ENCODE data around the gene P4HA2. TPM values are rescaled to one million over a fixed set of nuclear protein-coding genes. Genes with fewer than 3 reads are reported as not detected.

Gene P4HA2
- polyA plus RNA-seq, 3 donors from 2014 or later = 0.91 TPM; not detected in 1

DNA sequence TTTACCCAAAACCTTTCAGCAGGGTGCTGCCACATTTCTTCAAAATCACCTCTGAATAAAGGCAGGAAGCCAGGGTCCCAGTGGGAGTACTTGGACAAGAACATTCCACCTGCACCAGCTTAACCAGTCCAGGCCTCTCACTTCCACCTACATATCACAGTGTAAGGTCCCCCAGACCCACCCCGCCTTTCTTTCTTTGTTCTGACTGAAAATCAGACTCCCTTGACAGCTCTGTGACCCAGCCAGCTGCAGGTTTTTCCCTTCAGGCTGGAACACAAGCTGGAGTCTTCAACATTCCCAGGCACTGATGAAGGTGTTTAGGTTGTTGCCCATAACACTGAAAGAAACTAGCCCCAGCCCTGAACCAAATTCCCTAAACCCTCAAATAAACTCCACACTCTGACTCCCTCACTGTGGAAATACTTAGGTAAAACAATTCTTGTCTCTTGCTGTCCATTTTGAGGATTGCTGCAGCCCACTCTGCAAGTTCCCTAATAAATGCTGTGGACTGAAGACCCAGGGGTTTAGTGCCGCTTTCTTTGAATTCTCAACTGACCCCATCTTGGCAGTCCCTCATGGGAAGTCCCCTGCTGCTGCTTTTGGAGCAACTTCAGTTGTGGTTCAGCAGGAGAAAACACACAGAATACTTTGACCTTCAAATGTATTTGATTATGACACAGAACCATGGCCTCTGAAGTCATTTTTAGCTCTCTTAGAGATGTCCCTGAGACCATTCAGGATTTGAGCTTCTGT is 24.8 kb downstream of the P4HA2 start:
- Mint-ChIP-seq H3K36me3 (no peaks in the 10 kb centered on the region), H3K4me1 (no peaks in the 10 kb centered on the region), H3K4me3 (no peak overlapping the region), H3K9me3 (no peaks in the 10 kb centered on the region), H3K27ac (no peak overlapping the region), H3K27me3 (ENCODE audit: low read depth in 3 of 3) (peaks cover 0 to 2% (median 2%) of the 10 kb centered on the region in 3 donors)
- DNase-seq = no peak

DNA sequence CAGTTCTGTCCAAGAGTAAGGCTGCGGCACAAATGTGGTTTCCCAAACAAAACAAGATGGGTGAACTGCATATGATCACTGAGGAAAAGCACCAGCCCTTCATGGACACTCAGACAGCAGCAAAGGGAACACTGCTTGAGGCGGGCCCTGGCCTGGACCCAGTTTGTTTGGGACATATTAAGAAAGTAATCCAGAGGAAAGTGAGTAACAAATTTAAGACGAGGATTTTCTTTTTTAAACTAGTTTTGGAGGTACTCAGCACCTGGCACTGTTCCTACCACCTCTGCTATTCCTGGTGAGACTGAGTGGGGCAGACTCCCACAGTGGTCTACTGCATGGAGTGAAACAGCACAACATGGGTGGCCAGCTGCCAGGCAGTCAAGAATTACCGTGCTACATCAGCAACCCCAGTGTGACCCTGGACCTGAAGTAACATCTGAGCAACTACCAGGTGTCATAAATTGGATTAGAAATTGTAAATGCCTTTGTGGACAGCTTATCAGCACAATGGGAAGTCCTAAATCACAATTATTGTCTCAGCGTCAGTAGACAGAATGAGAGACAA is 28.5 kb downstream of the P4HA2 start:
- Mint-ChIP-seq H3K27ac (no peak overlapping the region), H3K27me3 (ENCODE audit: low read depth in 3 of 3) (peaks cover 0 to 2% (median 2%) of the 10 kb centered on the region in 3 donors), H3K4me1 (no peaks in the 10 kb centered on the region), H3K4me3 (no peak overlapping the region), H3K9me3 (no peaks in the 10 kb centered on the region), H3K36me3 (no peaks in the 10 kb centered on the region)
- no peak for DNase-seq

DNA sequence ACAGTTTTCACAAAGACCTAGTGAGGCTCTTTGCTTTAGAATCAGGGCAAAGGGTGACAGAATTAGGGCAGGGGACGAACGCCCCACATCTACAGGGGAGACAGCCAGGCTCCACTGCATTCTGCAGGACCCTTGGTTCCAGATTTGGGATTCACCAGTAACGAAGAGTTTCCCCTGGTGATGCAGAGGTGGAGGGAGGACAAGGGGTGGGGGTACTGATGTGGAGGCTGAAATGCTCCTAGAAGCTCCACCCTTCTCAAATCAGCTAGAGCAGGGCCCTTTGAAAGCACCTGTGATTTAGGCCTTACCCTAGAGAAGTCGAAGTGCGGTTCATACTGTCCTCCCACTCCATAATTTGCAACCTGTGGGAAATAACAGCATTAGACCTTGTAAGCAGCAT is 29.1 kb downstream of the P4HA2 start:
- Mint-ChIP-seq H3K4me1 (no peaks in the 10 kb centered on the region), H3K9me3 (no peaks in the 10 kb centered on the region), H3K27me3 (ENCODE audit: low read depth in 3 of 3) (peaks cover 0 to 2% (median 0%) of the 10 kb centered on the region in 3 donors), H3K4me3 (no peak overlapping the region), H3K36me3 (no peaks in the 10 kb centered on the region), H3K27ac (no peak overlapping the region)
- DNase-seq = no peak

DNA sequence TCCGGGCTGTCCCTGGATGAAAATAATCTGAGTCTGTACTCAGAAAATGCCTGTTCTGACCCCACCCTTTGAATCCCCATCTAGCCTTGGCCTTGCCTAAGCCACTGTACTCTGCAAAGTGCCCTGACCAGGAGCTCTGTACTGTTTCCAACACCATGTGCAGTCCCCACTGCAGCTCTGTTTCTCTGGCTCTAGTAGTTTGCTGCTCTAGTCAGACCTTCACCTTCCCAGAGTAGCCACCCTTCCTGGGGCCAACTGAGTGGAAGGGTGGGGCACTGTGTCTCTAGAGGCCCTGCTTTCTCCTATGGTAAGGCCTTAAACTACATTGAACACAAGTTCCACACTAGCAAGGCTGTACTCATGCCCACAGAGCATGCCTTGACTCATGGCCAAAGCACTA is 31.9 kb downstream of the P4HA2 start:
- Mint-ChIP-seq H3K27ac (no peak overlapping the region), H3K4me1 (no peaks in the 10 kb centered on the region), H3K9me3 (no peaks in the 10 kb centered on the region)

DNA sequence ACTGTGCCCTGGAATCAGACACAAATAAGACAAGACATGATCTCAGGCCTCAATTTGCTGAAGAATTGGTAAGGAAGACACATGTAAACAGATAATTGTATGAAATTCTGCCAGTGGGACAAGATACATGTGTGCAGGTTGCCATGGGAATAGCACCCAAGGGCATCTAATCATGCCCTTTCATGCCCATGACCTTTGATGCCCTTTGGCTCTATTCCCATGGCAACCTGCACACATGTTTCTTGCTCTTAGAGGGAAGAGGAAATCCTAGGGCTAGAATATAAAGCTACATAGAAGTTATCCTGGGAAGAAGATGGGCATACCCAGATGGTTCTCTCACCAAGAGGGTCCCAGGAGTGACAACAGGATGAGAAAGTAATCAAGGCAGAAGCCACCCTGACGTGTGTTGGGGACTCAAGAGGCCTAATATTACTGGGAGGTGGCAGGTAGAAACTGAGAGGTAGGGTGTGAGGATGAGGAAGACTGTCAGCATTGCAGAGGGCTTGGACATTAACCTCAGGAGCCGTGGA is 34.4 kb downstream of the P4HA2 start:
- Mint-ChIP-seq H3K27ac (no peak overlapping the region), H3K9me3 (no peaks in the 10 kb centered on the region), H3K27me3 (ENCODE audit: low read depth in 3 of 3) (no peaks in the 10 kb centered on the region), H3K4me1 (no peaks in the 10 kb centered on the region), H3K36me3 (no peaks in the 10 kb centered on the region), H3K4me3 (no peak overlapping the region)
- no peak for DNase-seq

More for the DNA sequence above, 31.9 kb downstream of the P4HA2 start:
- no peaks in the 10 kb centered on the region for H3K36me3 Mint-ChIP-seq
- no peak overlapping the region for H3K4me3 Mint-ChIP-seq
- no peaks in the 10 kb centered on the region for H3K27me3 Mint-ChIP-seq (ENCODE audit: low read depth in 3 of 3)
- no peak for DNase-seq

DNA sequence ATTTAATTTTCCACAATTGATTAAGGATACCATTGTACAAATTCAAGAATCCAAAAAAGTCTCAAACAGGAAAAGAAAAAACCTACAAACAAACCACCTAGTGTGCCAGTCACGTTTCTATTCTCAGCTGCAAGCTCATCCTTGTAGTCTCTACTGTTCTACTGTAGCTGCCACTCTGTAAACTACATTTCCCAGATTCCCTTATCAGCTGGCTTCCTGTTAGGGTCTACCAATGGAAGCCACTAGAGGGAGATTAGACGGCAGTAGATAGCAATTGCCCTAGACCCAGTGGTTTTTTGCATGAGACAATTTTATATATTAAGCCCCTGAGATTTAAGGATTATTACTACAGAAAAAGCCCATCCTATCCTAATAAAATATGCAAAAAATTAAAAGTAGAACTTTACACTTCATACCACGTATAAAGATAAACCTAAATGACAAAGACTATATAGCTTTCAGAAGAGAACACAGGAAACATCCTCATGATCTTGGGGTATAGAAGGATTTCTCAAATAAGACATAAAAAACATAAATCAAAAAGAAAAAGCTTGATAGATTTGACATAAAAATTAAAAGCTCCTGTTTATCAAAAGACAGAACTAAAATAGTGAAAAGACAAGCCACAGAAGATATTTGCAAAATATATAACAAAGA is 37.4 kb downstream of the P4HA2 start:
- H3K9me3 Mint-ChIP-seq = no peaks in the 10 kb centered on the region
- no peaks in the 10 kb centered on the region for H3K4me1 Mint-ChIP-seq
- H3K4me3 Mint-ChIP-seq = no peak overlapping the region
- H3K27me3 Mint-ChIP-seq (ENCODE audit: low read depth in 3 of 3) = no peaks in the 10 kb centered on the region
- DNase-seq = peak; percentile 7 to 37 (median 26)
- H3K36me3 Mint-ChIP-seq = no peaks in the 10 kb centered on the region
- H3K27ac Mint-ChIP-seq = no peak overlapping the region

DNA sequence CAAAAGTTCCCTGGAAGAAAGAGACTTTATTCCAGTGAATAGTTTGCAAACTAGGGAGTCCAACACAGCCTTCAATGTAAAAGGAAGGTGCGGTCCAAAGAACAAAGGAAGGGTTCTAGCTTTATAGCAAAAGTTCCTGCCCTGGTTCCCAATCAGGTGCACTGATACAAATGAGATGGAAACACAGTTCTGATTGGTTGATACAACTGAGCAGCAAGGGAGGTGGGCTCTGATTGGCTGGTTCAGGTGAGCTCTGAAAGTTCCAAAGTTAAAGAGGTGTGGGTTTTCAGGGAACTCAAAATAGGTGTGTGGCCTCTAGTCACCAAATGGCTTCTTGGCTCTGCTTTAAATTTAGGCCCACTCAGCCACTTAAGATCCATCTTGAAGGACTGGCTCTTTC is 43.1 kb downstream of the P4HA2 start:
- DNase-seq = no peak
- peaks cover 6 to 11% of the 10 kb centered on the region in 2 donors for H3K4me1 Mint-ChIP-seq
- no peaks in the 10 kb centered on the region for H3K36me3 Mint-ChIP-seq
- H3K27ac Mint-ChIP-seq = no peak overlapping the region
- no peaks in the 10 kb centered on the region for H3K9me3 Mint-ChIP-seq
- no peaks in the 10 kb centered on the region for H3K27me3 Mint-ChIP-seq (ENCODE audit: low read depth in 3 of 3)
- H3K4me3 Mint-ChIP-seq = no peak overlapping the region

DNA sequence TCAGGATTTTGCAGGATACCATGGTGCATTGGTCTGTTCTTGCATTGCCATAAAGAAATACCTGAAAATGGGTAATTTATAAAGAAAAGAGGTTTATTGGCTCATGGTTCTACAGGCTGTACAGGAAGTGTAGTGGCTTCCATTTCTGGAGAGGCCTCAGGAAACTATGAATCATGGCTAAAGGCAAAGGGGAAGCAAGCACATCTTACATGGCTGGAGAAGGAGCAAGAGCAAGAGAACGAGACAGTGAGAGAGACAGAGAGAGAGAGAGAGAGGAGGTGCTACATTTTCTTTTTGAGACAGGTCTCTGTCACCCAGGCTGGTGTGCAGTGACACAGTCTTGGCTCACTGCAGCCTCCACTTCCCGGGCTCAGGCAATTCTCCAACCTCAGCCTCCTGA is 43.9 kb downstream of the P4HA2 start:
- H3K4me3 Mint-ChIP-seq = no peak overlapping the region
- no peaks in the 10 kb centered on the region for H3K27me3 Mint-ChIP-seq (ENCODE audit: low read depth in 3 of 3)
- no peak for DNase-seq
- H3K36me3 Mint-ChIP-seq = no peaks in the 10 kb centered on the region
- no peak overlapping the region for H3K27ac Mint-ChIP-seq
- no peaks in the 10 kb centered on the region for H3K9me3 Mint-ChIP-seq
- peaks cover 6 to 12% of the 10 kb centered on the region in 2 donors for H3K4me1 Mint-ChIP-seq

DNA sequence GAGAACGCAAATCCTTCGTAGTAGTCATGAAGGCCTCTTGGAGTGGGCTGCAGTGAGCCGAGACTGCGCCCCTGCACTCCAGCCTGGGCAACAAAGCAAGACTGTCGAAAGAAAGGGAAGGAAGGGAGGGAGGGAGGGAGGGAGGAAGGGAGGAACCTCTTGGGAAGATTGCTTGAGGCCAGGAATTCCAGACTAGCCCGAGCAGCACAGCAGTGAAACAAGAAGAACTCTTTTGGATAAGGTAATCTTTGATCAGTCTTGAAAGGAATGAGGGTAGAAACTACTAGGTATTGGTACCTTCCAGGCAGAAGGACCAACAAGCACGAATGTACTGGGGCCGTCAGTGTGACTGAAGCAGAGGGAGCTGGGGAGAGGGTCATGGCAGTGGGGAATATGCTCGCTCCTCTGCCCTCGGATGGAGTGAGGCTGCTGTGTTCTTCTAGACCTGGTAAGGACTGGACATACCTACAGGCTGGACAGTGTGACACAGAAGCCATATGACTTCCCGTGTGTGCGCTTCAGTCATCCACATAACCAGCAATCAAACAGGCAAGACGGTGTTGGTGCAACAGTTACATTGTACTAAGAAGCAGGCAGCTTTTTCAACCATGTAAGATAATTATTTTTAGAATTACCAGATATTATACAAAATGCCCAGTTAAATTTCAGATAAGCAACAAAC is 45.2 kb downstream of the P4HA2 start:
- H3K36me3 Mint-ChIP-seq = no peaks in the 10 kb centered on the region
- no peak for DNase-seq
- H3K27me3 Mint-ChIP-seq (ENCODE audit: low read depth in 3 of 3) = no peaks in the 10 kb centered on the region
- peaks cover 6 to 12% of the 10 kb centered on the region in 2 donors for H3K4me1 Mint-ChIP-seq
- no peak overlapping the region for H3K27ac Mint-ChIP-seq
- no peak overlapping the region for H3K4me3 Mint-ChIP-seq
- H3K9me3 Mint-ChIP-seq = no peaks in the 10 kb centered on the region

DNA sequence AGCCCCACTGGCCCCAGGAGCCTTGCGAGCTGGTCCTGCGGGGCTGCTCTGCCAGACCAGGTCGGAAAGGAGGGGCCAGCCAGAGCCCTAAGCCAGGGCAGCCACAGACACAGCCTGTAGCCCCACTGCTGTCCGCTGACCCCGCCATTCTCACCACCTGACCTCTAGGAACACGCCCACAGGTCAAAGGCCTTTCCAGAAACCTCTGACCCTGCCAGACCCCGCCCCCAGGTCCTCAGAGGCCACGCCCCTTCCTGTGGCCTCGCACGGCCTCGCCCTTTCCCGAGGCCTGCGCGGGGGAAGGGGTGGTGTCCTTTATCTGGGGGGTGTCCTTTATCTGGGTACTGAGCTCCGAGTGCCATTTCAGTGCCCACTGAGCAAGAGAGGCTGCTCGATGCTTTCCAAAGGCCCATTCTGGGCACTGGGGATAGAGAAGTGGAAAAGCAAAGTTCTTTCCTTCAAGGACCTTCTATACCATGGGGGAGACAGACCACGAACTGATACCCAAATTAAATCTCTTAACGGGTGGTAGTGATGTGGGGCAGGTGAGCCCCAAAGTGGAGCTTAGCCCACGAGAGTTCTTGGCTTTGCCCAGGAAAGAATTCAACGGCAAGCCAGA is 46.5 kb downstream of the P4HA2 start:
- H3K27ac Mint-ChIP-seq = no peak overlapping the region
- peaks cover 10 to 20% of the 10 kb centered on the region in 2 donors for H3K4me1 Mint-ChIP-seq
- no peaks in the 10 kb centered on the region for H3K36me3 Mint-ChIP-seq
- no peak overlapping the region for H3K4me3 Mint-ChIP-seq
- DNase-seq = no peak
- H3K27me3 Mint-ChIP-seq (ENCODE audit: low read depth in 3 of 3) = no peaks in the 10 kb centered on the region
- H3K9me3 Mint-ChIP-seq = no peaks in the 10 kb centered on the region

DNA sequence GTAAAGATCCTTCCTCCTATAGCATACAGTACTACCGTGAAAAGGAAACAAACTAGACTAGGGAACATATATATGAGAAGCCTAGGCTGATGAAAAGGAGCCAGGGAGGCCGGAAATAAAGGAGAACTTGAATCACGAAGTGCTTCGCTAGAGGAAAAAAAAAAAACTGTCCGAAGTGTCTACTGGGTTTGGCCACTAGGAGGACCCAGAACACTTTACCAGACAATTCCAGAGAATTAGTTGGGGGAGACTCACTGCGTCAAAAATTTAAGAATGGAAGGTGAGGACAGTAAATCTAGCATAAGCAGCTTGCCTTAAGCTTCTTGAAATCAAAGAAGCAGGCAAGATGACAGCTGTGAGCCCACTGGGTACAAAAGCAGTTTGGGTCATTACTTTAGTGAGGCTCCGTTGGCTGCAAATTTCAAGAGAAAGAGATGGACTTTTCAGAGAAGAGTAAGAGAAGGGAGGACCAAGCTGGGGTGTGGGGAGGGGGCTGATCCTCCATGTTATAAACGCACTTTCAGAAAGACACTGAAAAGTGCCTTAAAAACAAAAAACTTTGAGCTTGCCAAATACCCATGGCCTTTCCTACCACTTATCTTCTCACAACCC is 47.4 kb downstream of the P4HA2 start:
- Mint-ChIP-seq H3K27ac (no peak overlapping the region), H3K4me3 (no peak overlapping the region)

DNA sequence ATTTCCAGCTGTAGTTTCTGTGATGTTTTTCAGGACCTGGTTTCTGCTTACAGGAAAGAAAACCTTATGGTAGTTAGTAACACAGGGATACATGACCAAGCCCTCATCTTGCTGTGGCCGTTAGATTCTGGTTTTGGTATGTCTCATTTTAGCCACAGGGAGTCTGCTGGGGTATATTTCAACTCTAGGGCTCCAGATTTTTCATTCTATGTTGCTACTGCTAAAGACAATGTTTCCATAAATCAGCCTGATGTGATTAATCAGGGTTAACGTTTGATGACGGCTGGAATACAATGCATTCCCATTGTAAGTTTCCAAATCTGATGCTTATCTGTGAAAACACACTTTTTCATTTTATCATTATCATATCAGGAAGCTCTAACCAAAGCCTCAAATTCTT is 48.2 kb downstream of the P4HA2 start:
- Mint-ChIP-seq H3K27ac (no peak overlapping the region), H3K27me3 (ENCODE audit: low read depth in 3 of 3) (peaks cover 1 to 2% (median 2%) of the 10 kb centered on the region in 3 donors), H3K9me3 (no peaks in the 10 kb centered on the region), H3K4me1 (peaks cover 10 to 20% of the 10 kb centered on the region in 2 donors), H3K4me3 (no peak overlapping the region), H3K36me3 (no peaks in the 10 kb centered on the region)
- DNase-seq = no peak

More for the DNA sequence above, 47.4 kb downstream of the P4HA2 start:
- H3K27me3 Mint-ChIP-seq (ENCODE audit: low read depth in 3 of 3) = peaks cover 1 to 2% (median 2%) of the 10 kb centered on the region in 3 donors
- peaks cover 10 to 20% of the 10 kb centered on the region in 2 donors for H3K4me1 Mint-ChIP-seq
- no peaks in the 10 kb centered on the region for H3K36me3 Mint-ChIP-seq
- peak in 2 of 3 donors; percentile 12 to 15 for DNase-seq
- H3K9me3 Mint-ChIP-seq = no peaks in the 10 kb centered on the region

DNA sequence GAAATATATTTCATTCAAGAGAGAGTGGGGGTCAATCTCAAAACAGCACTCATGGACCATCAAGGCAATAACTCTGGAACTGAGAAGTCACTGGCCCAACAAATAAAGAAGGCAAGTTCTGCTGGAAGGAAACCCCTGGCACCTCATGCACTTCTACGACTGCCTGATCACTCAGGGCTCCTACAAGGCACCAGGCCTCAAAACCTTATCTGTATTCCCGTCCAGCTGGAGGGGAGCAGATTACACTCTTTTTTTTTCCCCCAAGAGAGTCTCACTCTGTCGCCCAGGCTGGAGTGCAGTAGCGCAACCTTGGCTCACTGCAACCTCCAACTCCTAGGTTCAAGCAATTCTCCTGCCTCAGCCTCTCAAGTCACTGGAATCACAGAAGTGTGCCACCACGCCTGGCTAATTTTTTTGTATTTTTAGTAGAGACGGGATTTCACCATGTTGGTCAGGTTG is 49.9 kb downstream of the P4HA2 start:
- DNase-seq = no peak
- Mint-ChIP-seq H3K9me3 (no peaks in the 10 kb centered on the region), H3K27ac (peak overlapping the region in 1 of 6 donors; percentile 23), H3K27me3 (ENCODE audit: low read depth in 3 of 3) (peaks cover 1 to 2% (median 2%) of the 10 kb centered on the region in 3 donors), H3K36me3 (no peaks in the 10 kb centered on the region), H3K4me1 (peaks cover 10 to 20% of the 10 kb centered on the region in 2 donors), H3K4me3 (no peak overlapping the region)

Measured in immature natural killer cell (primary cell).